Kidney epithelial cell (primary cell): Measurements from ENCODE around the gene ADAM12. TPM values are rescaled to one million over a fixed set of nuclear protein-coding genes. Genes with fewer than 3 reads are reported as not detected.

Experiments
- DNase-seq: peaks from one replicate; pipeline ENCODE4 v3.0.0-alpha.2; 2010; ENCODE audit warnings: low read depth
- H3K27me3 ChIP-seq: 2 replicates; pipeline ENCODE4 v1.6.0; 2011; ENCODE audit warnings: low read length; ENCODE audit not compliant: control insufficient read depth, insufficient read depth
- H3K36me3 ChIP-seq: 2 replicates; pipeline ENCODE4 v1.5.1; 2011; ENCODE audit warnings: low read length; ENCODE audit not compliant: control insufficient read depth, insufficient read depth
- H3K4me3 ChIP-seq: 2 replicates; pipeline ENCODE4 v1.5.1; 2011; ENCODE audit warnings: low read depth, mild to moderate bottlenecking, control low read depth, low read length
- CTCF ChIP-seq: IDR thresholded peaks from 2 replicates; pipeline ENCODE4 v1.5.1; 2011; ENCODE audit warnings: mild to moderate bottlenecking, moderate library complexity, low read length, control low read depth, inconsistent platforms; ENCODE audit not compliant: insufficient read depth, poor library complexity, severe bottlenecking
- total RNA-seq: library from RNA; depleted of rRNA; stranded (reverse); fragments of >200 nt; gene quantifications from 2 replicates; pipeline ENCODE4 v1.2.3, GENCODE V29; 2015

Gene ADAM12
- total RNA-seq, 1 donor from 2014 or later, result 21.9 TPM

- DNase-seq, result no peak
- no peak for TF ChIP-seq CTCF
- Histone ChIP-seq H3K27me3 (no peaks in the 10 kb centered on the region), H3K4me3 (no peak overlapping the region), H3K36me3 (peaks cover 1% of the 10 kb centered on the region)
Observed at GRCh38 chr10:126286256-126286780, 102.0 kb downstream of the ADAM12 start.

DNA sequence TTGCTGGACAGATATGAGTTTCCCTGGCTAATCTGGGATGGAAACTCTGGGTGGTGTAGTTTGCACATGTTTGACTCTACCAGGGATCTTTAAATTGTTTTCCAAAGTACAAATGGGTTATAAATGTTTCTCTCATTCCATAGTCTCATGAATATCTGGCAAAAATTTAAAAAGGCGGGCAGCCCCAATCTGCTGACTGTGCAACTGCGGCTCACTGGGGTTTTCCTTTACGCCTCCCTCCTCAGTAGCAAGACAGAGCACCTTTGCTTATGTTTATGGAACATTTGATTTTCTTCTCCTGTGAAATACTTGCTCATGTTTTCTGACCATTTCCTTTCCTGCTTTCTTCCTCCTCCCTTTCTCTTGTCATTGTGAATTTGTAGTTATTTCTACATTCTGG, 105.0 kb downstream of the ADAM12 start:
- H3K27me3 ChIP-seq, result no peaks in the 10 kb centered on the region
- no peaks in the 10 kb centered on the region for H3K36me3 ChIP-seq
- no peak for TF ChIP-seq CTCF
- no peak overlapping the region for H3K4me3 ChIP-seq
- DNase-seq, result no peak

DNA sequence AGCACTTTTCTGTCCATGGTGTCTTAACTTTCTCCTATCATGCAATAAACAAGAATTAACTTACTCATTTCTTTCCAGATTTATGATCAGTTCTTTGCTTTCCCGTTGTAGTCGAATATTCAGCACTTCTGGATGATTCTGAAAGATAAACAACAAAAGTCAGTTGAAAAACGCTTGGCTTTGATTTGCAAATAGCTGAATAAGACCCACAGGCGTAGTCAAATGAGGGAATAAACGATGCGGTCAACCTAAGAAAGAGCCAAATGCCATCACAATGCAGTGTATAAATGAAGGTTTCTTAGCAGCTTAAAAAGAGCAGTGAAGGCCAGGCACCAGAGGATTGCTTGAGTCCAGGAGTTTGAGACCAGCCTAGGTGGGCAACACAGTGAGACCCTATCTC, 109.4 kb downstream of the ADAM12 start:
- no peak for DNase-seq
- no peak overlapping the region for H3K4me3 ChIP-seq
- no peaks in the 10 kb centered on the region for H3K36me3 ChIP-seq
- no peaks in the 10 kb centered on the region for H3K27me3 ChIP-seq
- TF ChIP-seq CTCF, result no peak

DNA sequence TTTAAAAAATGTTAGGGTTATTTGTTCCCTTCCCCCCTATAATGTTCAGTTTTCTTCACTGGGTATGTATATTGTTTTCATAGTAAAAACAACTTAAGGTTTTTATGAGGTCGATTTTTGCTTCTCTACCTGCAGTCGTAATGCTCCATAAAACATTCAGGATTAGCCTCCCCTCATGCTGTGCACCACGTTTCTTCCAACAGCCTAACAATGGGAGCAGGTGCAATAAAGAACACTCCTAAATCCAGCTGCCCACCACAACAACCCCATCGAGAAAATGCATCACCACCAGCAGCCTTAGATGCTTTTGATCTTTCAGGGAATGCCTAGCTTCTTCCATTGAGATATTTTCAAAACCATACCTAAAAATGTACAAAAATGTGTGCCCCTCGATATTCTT, 111.1 kb downstream of the ADAM12 start:
- H3K4me3 ChIP-seq, result no peak overlapping the region
- no peak for DNase-seq
- H3K36me3 ChIP-seq, result no peaks in the 10 kb centered on the region
- no peaks in the 10 kb centered on the region for H3K27me3 ChIP-seq
- TF ChIP-seq CTCF, result no peak

GRCh38 chr10:126272526-126272925, 115.8 kb downstream of the ADAM12 start:
- TF ChIP-seq CTCF, result no peak
- Histone ChIP-seq H3K27me3 (no peaks in the 10 kb centered on the region), H3K36me3 (no peaks in the 10 kb centered on the region), H3K4me3 (no peak overlapping the region)
- no peak for DNase-seq

- Histone ChIP-seq H3K4me3 (no peak overlapping the region), H3K27me3 (no peaks in the 10 kb centered on the region), H3K36me3 (no peaks in the 10 kb centered on the region)
- DNase-seq, result peak; percentile 85
- TF ChIP-seq CTCF, result no peak
Observed at GRCh38 chr10:126270111-126270510, 118.2 kb downstream of the ADAM12 start.
